ENCODE data around the gene GPAM.

- TF ChIP-seq POLR2AphosphoS5 (IDR thresholded peaks at IDR 0.05; ENCODE audit: low read depth, low read length) (no peak), POLR2A (IDR thresholded peaks at IDR 0.05; ENCODE audit: low read depth, low read length) (no peak), TAF1 (IDR thresholded peaks at IDR 0.05; ENCODE audit: low read depth, low read length) (no peak), POU2F2 (IDR thresholded peaks at IDR 0.05; ENCODE audit: low read depth, low read length) (no peak), PAX5 (IDR thresholded peaks at IDR 0.05; ENCODE audit: insufficient read depth, low read length, severe bottlenecking) (no peak), SPI1 (IDR thresholded peaks at IDR 0.05; ENCODE audit: low read depth, low read length) (no peak)
Measured at GRCh38 chr10:112141292-112141691, 42.3 kb downstream of the GPAM start.
